Hepatocyte (in vitro differentiated cells): ENCODE measurements around the gene BTK.

ENCODE experiments used
- CTCF ChIP-seq: fragments of 200-600 bp; sonication (generic); IDR thresholded peaks from 2 replicates; pipeline ENCODE4 v1.5.1; 2016; ENCODE audit warnings: antibody characterized with exemption, mild to moderate bottlenecking; ENCODE audit not compliant: poor library complexity
- EZH2 ChIP-seq: fragments of 200-600 bp; sonication (generic); IDR thresholded peaks from 2 replicates; pipeline ENCODE4 v1.6.1; 2016; ENCODE audit warnings: antibody characterized with exemption, mild to moderate bottlenecking, borderline replicate concordance

DNA sequence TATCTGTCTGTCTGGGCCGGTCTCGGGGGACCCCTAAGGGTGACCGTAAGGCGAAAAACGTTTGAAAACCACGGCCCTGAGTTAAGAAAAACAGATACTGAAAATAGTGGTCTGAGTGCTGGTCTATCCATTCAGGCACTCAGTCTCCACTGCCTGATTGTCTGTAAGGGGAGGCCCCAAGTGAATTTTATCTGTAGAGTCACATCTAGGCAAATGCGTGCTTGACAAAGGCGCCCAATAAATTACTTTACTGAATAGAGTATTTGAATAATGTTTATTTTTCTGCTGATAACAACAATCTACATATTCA, 22.5 kb upstream of the BTK start:
- TF ChIP-seq CTCF (no peak), EZH2 (no peak)
